H1 (cell line): ENCODE results near the gene OXTR.

Experiments used
- CBX5 ChIP-seq: fragments of 300-800, 300-1000 bp; sonication (generic); IDR thresholded peaks from 2 replicates; pipeline ENCODE4 v1.7.1; 2016; ENCODE audit warnings: antibody characterized with exemption, low read length, low read depth
- POLR2AphosphoS5 ChIP-seq: IDR thresholded peaks from 2 replicates; pipeline ENCODE4 v1.6.1; 2011; ENCODE audit warnings: low read depth, low read length
- RAD21 ChIP-seq, 2 experiments: IDR thresholded peaks in 1 of 2; conservative IDR thresholded peaks in 1 of 2; 2 replicates each; pipeline ENCODE4 v1.6.1; 2011; ENCODE audit warnings: low read depth in 2 of 2, low read length in 2 of 2, improper control_type of control experiment in 1 of 2, inconsistent platforms in 1 of 2, mild to moderate bottlenecking in 1 of 2, moderate library complexity in 1 of 2
- SIX5 ChIP-seq: IDR thresholded peaks from 2 replicates; pipeline ENCODE4 v1.6.1; 2011; ENCODE audit warnings: mild to moderate bottlenecking, low read depth, low read length
- TF ChIP-seq, protein P1 (sequence below), 3 experiments: IDR thresholded peaks; 1 replicate in 2 of 3; 2 replicates in 1 of 3; pipeline versions ENCODE4 v1.5.1 to v1.6.1; 2011; ENCODE audit warnings: low read length in 3 of 3, mild to moderate bottlenecking in 3 of 3, inconsistent platforms in 2 of 3, low read depth in 1 of 3, moderate library complexity in 1 of 3; ENCODE audit not compliant: insufficient read depth in 1 of 3; ENCODE audit errors: control extremely low read depth in 1 of 3

DNA sequence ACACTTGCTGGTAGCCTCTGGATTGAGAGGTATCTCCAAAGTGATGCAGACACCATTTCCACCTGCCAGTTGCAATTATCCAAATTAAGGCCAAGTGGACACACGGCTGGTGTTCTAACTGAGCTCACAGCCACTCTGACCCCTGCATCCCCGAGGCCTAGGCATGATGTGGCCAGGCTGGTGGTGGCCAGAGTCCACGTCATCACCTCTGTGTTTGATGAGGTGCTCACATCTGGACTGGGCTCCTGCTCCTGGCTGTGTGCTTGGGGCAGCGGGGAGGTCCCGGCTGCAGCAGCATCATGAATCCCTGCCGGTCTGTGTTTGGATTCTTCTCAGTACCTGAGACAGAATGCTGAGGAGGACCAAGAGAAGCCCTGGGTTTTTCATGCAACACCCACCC lies 4.9 kb downstream of the OXTR start:
- no peak for TF ChIP-seq POLR2AphosphoS5
- TF ChIP-seq, protein P1, sequence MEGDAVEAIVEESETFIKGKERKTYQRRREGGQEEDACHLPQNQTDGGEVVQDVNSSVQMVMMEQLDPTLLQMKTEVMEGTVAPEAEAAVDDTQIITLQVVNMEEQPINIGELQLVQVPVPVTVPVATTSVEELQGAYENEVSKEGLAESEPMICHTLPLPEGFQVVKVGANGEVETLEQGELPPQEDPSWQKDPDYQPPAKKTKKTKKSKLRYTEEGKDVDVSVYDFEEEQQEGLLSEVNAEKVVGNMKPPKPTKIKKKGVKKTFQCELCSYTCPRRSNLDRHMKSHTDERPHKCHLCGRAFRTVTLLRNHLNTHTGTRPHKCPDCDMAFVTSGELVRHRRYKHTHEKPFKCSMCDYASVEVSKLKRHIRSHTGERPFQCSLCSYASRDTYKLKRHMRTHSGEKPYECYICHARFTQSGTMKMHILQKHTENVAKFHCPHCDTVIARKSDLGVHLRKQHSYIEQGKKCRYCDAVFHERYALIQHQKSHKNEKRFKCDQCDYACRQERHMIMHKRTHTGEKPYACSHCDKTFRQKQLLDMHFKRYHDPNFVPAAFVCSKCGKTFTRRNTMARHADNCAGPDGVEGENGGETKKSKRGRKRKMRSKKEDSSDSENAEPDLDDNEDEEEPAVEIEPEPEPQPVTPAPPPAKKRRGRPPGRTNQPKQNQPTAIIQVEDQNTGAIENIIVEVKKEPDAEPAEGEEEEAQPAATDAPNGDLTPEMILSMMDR (IDR thresholded peaks at IDR 0.05; ENCODE audit: control extremely low read depth in 1 of 3, insufficient read depth in 1 of 3, low read depth in 1 of 3, low read length in 3 of 3) = no peak
- no peak for TF ChIP-seq RAD21 (IDR thresholded peaks at IDR 0.05 in 1 of 2, conservative IDR thresholded peaks at IDR 0.05 in 1 of 2; ENCODE audit: low read depth in 2 of 2, low read length in 2 of 2)
- TF ChIP-seq CBX5 = no peak
- no peak for TF ChIP-seq SIX5
